ENCODE results near the gene LRP8.

- TF ChIP-seq CTCF (IDR thresholded peaks at IDR 0.05) (no peak), POLR2AphosphoS5 (IDR thresholded peaks at IDR 0.05; ENCODE audit: low read depth, low read length) (no peak), REST (IDR thresholded peaks at IDR 0.05; ENCODE audit: insufficient read depth in 1 of 2, low read depth in 2 of 2, low read length in 1 of 2) (no peak)
Measured at GRCh38 chr1:53285969-53286760, 41.7 kb downstream of the LRP8 start.
